ENCODE measurements around the gene TCF3.

- TF ChIP-seq, protein P1, sequence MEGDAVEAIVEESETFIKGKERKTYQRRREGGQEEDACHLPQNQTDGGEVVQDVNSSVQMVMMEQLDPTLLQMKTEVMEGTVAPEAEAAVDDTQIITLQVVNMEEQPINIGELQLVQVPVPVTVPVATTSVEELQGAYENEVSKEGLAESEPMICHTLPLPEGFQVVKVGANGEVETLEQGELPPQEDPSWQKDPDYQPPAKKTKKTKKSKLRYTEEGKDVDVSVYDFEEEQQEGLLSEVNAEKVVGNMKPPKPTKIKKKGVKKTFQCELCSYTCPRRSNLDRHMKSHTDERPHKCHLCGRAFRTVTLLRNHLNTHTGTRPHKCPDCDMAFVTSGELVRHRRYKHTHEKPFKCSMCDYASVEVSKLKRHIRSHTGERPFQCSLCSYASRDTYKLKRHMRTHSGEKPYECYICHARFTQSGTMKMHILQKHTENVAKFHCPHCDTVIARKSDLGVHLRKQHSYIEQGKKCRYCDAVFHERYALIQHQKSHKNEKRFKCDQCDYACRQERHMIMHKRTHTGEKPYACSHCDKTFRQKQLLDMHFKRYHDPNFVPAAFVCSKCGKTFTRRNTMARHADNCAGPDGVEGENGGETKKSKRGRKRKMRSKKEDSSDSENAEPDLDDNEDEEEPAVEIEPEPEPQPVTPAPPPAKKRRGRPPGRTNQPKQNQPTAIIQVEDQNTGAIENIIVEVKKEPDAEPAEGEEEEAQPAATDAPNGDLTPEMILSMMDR (optimal IDR thresholded peaks at IDR 0.05 in 1 of 3, IDR thresholded peaks at IDR 0.05 in 1 of 3, conservative IDR thresholded peaks at IDR 0.05 in 1 of 3; ENCODE audit: extremely low read depth in 1 of 3, insufficient read depth in 2 of 3, low read length in 3 of 3), result no peak
- TF ChIP-seq EZH2 (IDR thresholded peaks at IDR 0.05; ENCODE audit: low read length), result no peak
These were observed 19.1 kb downstream of the TCF3 start for GRCh38 chr19:1633269-1633826.

All from keratinocyte (primary cell).